K562 (cell line): ENCODE data around the gene HOXB3. TPM values are rescaled to one million over a fixed set of nuclear protein-coding genes. Genes with fewer than 3 reads are reported as not detected.

Source experiments
- DACH1 ChIP-seq: fragments of 450-650 bp; IDR thresholded peaks from 2 replicates; pipeline ENCODE4 v1.6.1; 2018; ENCODE audit not compliant: partially characterized antibody
- FOS ChIP-seq: IDR thresholded peaks from 3 replicates; pipeline ENCODE4 v1.6.1; 2011; ENCODE audit not compliant: insufficient read length; ENCODE audit errors: extremely low read depth
- FOXP1 ChIP-seq: sonication (generic); formaldehyde crosslinking; IDR thresholded peaks from 2 replicates; pipeline ENCODE4 v1.8.0; 2022; ENCODE audit warnings: mild to moderate bottlenecking, missing genetic modification reagents
- HMGN3 ChIP-seq: IDR thresholded peaks from 2 replicates; pipeline ENCODE4 v1.6.1; 2011; ENCODE audit warnings: borderline replicate concordance, low read depth, mild to moderate bottlenecking, mixed read lengths, low read length; ENCODE audit not compliant: insufficient read length; ENCODE audit errors: extremely low read depth
- NR2C1 ChIP-seq, 2 experiments: fragments of 450-650 bp; IDR thresholded peaks; 2 replicates each; pipeline ENCODE4 v1.6.1; 2017; ENCODE audit warnings: mild to moderate bottlenecking in 2 of 2, antibody characterized with exemption in 1 of 2, inconsistent platforms in 1 of 2, missing compliant biosample characterization in 1 of 2, missing genetic modification characterization in 1 of 2
- PHF8 ChIP-seq: fragments of 200-600 bp; sonication (generic); IDR thresholded peaks from 2 replicates; pipeline ENCODE4 v1.6.1; 2012; ENCODE audit warnings: mixed run types, mild to moderate bottlenecking, inconsistent platforms, low read length, moderate library complexity, borderline replicate concordance
- RBFOX2 ChIP-seq: fragments of 200-400 bp; formaldehyde crosslinking; IDR thresholded peaks from 2 replicates; pipeline ENCODE4 v1.6.1; 2017; ENCODE audit warnings: low read depth, mild to moderate bottlenecking, low read length, moderate library complexity
- TCF3 ChIP-seq: sonication (generic); formaldehyde crosslinking; IDR thresholded peaks from 2 replicates; pipeline ENCODE4 v1.4.0; 2020; ENCODE audit warnings: mild to moderate bottlenecking, missing genetic modification reagents
- TEAD4 ChIP-seq, 2 experiments: sonication (generic) in 1 of 2; formaldehyde crosslinking in 1 of 2; IDR thresholded peaks; 2 replicates each; pipeline versions ENCODE4 v1.6.1 to v1.8.0; 2012 to 2022; ENCODE audit warnings: borderline replicate concordance in 1 of 2, inconsistent platforms in 1 of 2, low read length in 1 of 2, mild to moderate bottlenecking in 1 of 2, missing genetic modification reagents in 1 of 2
- ZNF24 ChIP-seq: fragments of 450-650 bp; IDR thresholded peaks from 2 replicates; pipeline ENCODE4 v1.6.1; 2016
- ZNF274 ChIP-seq: IDR thresholded peaks from 2 replicates; pipeline ENCODE4 v1.6.1; 2011; ENCODE audit warnings: low read depth, mild to moderate bottlenecking, low read length, moderate library complexity, borderline replicate concordance
- ZNF717 ChIP-seq: fragments of 250-450 bp; sonication (Bioruptor Pico); IDR thresholded peaks from 2 replicates; pipeline ENCODE4 v1.5.0; 2021
- polyA plus RNA-seq, 8 experiments: library from polyadenylated mRNA; depleted of rRNA in 4 of 8; stranded (reverse) in 5 of 8; unstranded in 3 of 8; fragments of >200 nt; fragmentation: Nextera tagmentation in 2 of 8; fragmentation: Illumina TruSeq in 1 of 8; extraction: Ambion mirVana in 2 of 8; extraction: Trizol in 1 of 8; gene quantifications; 2 replicates each; pipeline versions ENCODE4 v1.2.1 to v1.2.3, GENCODE V29; 2011 to 2014; ENCODE audit warnings: inconsistent platforms in 1 of 8, missing spikeins in 1 of 8
- total RNA-seq, 7 experiments: library from RNA; depleted of rRNA in 6 of 7; stranded (reverse); fragments of >200 nt in 6 of 7; fragmentation: Illumina TruSeq in 2 of 7; extraction: Trizol in 2 of 7; gene quantifications; 2 replicates each; pipeline versions ENCODE4 v1.2.1 to v1.2.3, GENCODE V29; 2011 to 2021; ENCODE audit warnings: low replicate concordance in 1 of 7
- TF ChIP-seq, protein P1 (sequence below): fragments of 200-400 bp; formaldehyde crosslinking; IDR thresholded peaks from 2 replicates; pipeline ENCODE4 v1.6.1; 2017; ENCODE audit warnings: mild to moderate bottlenecking, low read depth, low read length, moderate library complexity
- TF ChIP-seq, protein P2 (sequence below): fragments of 200-600 bp; sonication (generic); IDR thresholded peaks from one replicate; pipeline ENCODE4 v1.6.1; 2012; ENCODE audit warnings: mild to moderate bottlenecking, low read depth, low read length, inconsistent platforms

Gene HOXB3
- total and polyA plus RNA-seq, 9 of the 15 experiments (the other 6 are each of a cell fraction or from before 2014, with no cell fraction given) = 2.4 to 41.3 (median 20.2) TPM

DNA sequence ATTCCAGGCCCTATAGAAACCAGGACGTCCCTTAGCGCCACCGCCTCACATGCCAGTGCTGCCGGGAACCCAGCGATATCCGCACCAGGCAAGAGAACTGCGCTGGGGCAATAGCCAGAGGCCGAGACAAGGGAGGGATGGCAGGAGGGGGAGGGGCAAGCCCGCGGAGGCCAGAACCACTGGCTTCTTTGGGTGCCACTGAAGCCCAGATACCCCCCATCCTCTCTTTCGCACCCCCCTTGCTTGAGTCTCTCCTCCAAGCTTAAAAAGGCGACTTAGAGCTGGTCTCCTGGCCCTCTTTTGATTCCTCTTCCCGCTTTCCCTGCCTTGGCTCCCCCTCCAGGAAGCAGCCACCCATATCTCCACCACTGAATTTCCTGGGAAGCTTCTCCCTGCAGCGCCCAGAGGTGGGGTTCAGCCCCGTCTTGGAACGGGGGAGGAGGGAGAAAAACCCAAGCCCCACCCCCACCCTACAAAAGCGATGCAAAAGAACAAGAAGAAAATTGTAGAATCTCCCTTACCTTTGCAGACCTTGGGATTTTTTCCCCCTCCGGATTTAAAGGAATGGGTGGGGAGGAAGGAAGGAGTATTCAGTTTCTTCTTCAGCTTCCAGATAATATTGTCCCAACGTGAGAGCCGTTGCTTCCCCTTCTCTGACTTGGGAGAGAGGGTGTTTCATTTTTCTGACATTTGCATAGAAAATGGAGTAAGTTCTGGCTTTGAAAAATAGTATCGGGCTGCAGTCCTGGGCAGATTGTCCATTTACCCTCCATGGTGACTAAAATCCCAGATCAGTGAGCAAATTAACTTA, 14.1 kb upstream of the HOXB3 start (continued):
- TF ChIP-seq TCF3 (CRISPR knock-in tag) (no peak), DACH1 (no peak), ZNF274 (no peak), NR2C1 (IDR thresholded peaks at IDR 0.05) (no peak), NR2C1 (tag; IDR thresholded peaks at IDR 0.05) (no peak), RBFOX2 (peak; percentile 66), HMGN3 (no peak), ZNF24 (no peak), TEAD4 (IDR thresholded peaks at IDR 0.05; ENCODE audit: low read length) (no peak), TEAD4 (CRISPR knock-in tag; IDR thresholded peaks at IDR 0.05; ENCODE audit: borderline replicate concordance) (no peak), PHF8 (peak; percentile 17; the same call in 1 of the 2 replicates), ZNF717 (CRISPR knock-in tag) (no peak), FOXP1 (no peak), FOS (no peak)
- TF ChIP-seq, protein P1, sequence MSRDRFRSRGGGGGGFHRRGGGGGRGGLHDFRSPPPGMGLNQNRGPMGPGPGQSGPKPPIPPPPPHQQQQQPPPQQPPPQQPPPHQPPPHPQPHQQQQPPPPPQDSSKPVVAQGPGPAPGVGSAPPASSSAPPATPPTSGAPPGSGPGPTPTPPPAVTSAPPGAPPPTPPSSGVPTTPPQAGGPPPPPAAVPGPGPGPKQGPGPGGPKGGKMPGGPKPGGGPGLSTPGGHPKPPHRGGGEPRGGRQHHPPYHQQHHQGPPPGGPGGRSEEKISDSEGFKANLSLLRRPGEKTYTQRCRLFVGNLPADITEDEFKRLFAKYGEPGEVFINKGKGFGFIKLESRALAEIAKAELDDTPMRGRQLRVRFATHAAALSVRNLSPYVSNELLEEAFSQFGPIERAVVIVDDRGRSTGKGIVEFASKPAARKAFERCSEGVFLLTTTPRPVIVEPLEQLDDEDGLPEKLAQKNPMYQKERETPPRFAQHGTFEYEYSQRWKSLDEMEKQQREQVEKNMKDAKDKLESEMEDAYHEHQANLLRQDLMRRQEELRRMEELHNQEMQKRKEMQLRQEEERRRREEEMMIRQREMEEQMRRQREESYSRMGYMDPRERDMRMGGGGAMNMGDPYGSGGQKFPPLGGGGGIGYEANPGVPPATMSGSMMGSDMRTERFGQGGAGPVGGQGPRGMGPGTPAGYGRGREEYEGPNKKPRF = no peak
- TF ChIP-seq, protein P2, sequence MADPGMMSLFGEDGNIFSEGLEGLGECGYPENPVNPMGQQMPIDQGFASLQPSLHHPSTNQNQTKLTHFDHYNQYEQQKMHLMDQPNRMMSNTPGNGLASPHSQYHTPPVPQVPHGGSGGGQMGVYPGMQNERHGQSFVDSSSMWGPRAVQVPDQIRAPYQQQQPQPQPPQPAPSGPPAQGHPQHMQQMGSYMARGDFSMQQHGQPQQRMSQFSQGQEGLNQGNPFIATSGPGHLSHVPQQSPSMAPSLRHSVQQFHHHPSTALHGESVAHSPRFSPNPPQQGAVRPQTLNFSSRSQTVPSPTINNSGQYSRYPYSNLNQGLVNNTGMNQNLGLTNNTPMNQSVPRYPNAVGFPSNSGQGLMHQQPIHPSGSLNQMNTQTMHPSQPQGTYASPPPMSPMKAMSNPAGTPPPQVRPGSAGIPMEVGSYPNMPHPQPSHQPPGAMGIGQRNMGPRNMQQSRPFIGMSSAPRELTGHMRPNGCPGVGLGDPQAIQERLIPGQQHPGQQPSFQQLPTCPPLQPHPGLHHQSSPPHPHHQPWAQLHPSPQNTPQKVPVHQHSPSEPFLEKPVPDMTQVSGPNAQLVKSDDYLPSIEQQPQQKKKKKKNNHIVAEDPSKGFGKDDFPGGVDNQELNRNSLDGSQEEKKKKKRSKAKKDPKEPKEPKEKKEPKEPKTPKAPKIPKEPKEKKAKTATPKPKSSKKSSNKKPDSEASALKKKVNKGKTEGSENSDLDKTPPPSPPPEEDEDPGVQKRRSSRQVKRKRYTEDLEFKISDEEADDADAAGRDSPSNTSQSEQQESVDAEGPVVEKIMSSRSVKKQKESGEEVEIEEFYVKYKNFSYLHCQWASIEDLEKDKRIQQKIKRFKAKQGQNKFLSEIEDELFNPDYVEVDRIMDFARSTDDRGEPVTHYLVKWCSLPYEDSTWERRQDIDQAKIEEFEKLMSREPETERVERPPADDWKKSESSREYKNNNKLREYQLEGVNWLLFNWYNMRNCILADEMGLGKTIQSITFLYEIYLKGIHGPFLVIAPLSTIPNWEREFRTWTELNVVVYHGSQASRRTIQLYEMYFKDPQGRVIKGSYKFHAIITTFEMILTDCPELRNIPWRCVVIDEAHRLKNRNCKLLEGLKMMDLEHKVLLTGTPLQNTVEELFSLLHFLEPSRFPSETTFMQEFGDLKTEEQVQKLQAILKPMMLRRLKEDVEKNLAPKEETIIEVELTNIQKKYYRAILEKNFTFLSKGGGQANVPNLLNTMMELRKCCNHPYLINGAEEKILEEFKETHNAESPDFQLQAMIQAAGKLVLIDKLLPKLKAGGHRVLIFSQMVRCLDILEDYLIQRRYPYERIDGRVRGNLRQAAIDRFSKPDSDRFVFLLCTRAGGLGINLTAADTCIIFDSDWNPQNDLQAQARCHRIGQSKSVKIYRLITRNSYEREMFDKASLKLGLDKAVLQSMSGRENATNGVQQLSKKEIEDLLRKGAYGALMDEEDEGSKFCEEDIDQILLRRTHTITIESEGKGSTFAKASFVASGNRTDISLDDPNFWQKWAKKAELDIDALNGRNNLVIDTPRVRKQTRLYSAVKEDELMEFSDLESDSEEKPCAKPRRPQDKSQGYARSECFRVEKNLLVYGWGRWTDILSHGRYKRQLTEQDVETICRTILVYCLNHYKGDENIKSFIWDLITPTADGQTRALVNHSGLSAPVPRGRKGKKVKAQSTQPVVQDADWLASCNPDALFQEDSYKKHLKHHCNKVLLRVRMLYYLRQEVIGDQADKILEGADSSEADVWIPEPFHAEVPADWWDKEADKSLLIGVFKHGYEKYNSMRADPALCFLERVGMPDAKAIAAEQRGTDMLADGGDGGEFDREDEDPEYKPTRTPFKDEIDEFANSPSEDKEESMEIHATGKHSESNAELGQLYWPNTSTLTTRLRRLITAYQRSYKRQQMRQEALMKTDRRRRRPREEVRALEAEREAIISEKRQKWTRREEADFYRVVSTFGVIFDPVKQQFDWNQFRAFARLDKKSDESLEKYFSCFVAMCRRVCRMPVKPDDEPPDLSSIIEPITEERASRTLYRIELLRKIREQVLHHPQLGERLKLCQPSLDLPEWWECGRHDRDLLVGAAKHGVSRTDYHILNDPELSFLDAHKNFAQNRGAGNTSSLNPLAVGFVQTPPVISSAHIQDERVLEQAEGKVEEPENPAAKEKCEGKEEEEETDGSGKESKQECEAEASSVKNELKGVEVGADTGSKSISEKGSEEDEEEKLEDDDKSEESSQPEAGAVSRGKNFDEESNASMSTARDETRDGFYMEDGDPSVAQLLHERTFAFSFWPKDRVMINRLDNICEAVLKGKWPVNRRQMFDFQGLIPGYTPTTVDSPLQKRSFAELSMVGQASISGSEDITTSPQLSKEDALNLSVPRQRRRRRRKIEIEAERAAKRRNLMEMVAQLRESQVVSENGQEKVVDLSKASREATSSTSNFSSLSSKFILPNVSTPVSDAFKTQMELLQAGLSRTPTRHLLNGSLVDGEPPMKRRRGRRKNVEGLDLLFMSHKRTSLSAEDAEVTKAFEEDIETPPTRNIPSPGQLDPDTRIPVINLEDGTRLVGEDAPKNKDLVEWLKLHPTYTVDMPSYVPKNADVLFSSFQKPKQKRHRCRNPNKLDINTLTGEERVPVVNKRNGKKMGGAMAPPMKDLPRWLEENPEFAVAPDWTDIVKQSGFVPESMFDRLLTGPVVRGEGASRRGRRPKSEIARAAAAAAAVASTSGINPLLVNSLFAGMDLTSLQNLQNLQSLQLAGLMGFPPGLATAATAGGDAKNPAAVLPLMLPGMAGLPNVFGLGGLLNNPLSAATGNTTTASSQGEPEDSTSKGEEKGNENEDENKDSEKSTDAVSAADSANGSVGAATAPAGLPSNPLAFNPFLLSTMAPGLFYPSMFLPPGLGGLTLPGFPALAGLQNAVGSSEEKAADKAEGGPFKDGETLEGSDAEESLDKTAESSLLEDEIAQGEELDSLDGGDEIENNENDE = no peak
